NAMALWA (cell line): ENCODE data around the gene DAPK3.

Experiments
- DNase-seq: peaks from one replicate; pipeline ENCODE4 v3.0.0-alpha.2; 2015; ENCODE audit warnings: low spot score

Gene DAPK3

DNA sequence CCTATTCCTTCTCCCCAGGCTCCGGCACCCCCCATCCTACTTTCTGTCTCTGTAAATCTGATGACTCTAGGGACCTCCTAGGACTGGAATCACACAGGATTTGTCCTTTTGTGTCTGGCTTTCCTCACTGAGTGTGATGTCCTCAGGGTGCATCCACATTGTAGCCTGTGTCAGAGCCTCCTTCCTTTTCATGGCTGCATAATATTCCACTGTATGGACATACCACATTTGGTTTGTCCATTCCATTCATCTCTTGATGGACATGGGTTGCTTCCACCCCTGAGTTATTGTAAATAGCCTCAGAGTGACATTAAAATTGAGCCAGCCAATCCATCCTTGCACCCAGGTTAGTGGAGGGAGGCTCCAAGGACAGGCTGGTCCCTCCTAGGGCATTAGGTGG, 60.8 kb downstream of the DAPK3 start:
- no peak for DNase-seq
